K562 (cell line): Measurements from ENCODE around the gene KCNB1. TPM values are rescaled to one million over a fixed set of nuclear protein-coding genes. Genes with fewer than 3 reads are reported as not detected.

Experiments
- ARHGAP35 ChIP-seq: fragments of 450-650 bp; IDR thresholded peaks from 2 replicates; pipeline ENCODE4 v1.6.1; 2018; ENCODE audit not compliant: partially characterized antibody
- CAMTA2 ChIP-seq: fragments of 250-450 bp; sonication (Bioruptor Pico); conservative IDR thresholded peaks from 2 replicates; pipeline ENCODE4 v1.5.1; 2022
- JUND ChIP-seq, 2 experiments: IDR thresholded peaks; 2 replicates in 1 of 2; 3 replicates in 1 of 2; pipeline ENCODE4 v1.6.1; 2011; ENCODE audit warnings: borderline replicate concordance in 2 of 2, low read depth in 2 of 2, low read length in 2 of 2, improper control_type of control experiment in 1 of 2, missing biosample characterization in 1 of 2, missing genetic modification characterization in 1 of 2, missing genetic modification reagents in 1 of 2
- KLF10 ChIP-seq: fragments of 250-450 bp; sonication (Bioruptor Pico); IDR thresholded peaks from 2 replicates; pipeline ENCODE4 v1.6.1; 2021; ENCODE audit warnings: matching md5 sums
- PHF21A ChIP-seq: fragments of 450-650 bp; IDR thresholded peaks from 2 replicates; pipeline ENCODE4 v1.6.1; 2017; ENCODE audit warnings: low read depth, borderline replicate concordance
- polyA plus RNA-seq, 8 experiments: library from polyadenylated mRNA; depleted of rRNA in 4 of 8; stranded (reverse) in 5 of 8; unstranded in 3 of 8; fragments of >200 nt; fragmentation: Nextera tagmentation in 2 of 8; fragmentation: Illumina TruSeq in 1 of 8; extraction: Ambion mirVana in 2 of 8; extraction: Trizol in 1 of 8; gene quantifications; 2 replicates each; pipeline versions ENCODE4 v1.2.1 to v1.2.3, GENCODE V29; 2011 to 2014; ENCODE audit warnings: inconsistent platforms in 1 of 8, missing spikeins in 1 of 8
- total RNA-seq, 7 experiments: library from RNA; depleted of rRNA in 6 of 7; stranded (reverse); fragments of >200 nt in 6 of 7; fragmentation: Illumina TruSeq in 2 of 7; extraction: Trizol in 2 of 7; gene quantifications; 2 replicates each; pipeline versions ENCODE4 v1.2.1 to v1.2.3, GENCODE V29; 2011 to 2021; ENCODE audit warnings: low replicate concordance in 1 of 7
- TF ChIP-seq, protein P1 (sequence below), 2 experiments: fragments of 450-650 bp; IDR thresholded peaks; 2 replicates each; pipeline ENCODE4 v1.6.1; 2016; ENCODE audit warnings: mild to moderate bottlenecking in 2 of 2, borderline replicate concordance in 1 of 2, low read depth in 1 of 2, moderate library complexity in 1 of 2
- TF ChIP-seq, protein P2 (sequence below): IDR thresholded peaks from 3 replicates; pipeline ENCODE4 v1.6.1; 2011; ENCODE audit warnings: borderline replicate concordance, mild to moderate bottlenecking, moderate library complexity; ENCODE audit not compliant: insufficient read length; ENCODE audit errors: extremely low read depth

The KCNB1 gene
- total and polyA plus RNA-seq, 9 of the 15 experiments (the other 6 are each of a cell fraction or from before 2014, with no cell fraction given), result 0.01 to 0.06 TPM; not detected in 7

DNA sequence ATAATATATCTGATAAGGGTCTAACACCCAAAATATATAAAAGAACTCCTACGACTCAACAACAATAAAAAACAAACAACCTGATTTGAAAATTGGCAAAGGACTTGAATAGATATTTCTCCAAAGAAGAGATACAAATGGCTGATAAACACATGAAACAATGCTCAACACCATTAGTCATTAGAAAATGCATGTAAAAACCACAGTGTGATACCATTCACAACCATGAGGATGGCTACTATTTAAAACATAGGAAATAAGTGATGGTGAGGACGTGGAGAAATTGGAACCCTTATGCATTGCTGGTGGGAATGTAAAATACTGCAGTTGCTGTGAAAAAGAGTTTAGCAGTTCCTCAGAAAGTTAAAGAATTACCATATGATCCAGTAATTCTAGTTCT lies 44.1 kb upstream of the KCNB1 start (continued):
- TF ChIP-seq, protein P1, sequence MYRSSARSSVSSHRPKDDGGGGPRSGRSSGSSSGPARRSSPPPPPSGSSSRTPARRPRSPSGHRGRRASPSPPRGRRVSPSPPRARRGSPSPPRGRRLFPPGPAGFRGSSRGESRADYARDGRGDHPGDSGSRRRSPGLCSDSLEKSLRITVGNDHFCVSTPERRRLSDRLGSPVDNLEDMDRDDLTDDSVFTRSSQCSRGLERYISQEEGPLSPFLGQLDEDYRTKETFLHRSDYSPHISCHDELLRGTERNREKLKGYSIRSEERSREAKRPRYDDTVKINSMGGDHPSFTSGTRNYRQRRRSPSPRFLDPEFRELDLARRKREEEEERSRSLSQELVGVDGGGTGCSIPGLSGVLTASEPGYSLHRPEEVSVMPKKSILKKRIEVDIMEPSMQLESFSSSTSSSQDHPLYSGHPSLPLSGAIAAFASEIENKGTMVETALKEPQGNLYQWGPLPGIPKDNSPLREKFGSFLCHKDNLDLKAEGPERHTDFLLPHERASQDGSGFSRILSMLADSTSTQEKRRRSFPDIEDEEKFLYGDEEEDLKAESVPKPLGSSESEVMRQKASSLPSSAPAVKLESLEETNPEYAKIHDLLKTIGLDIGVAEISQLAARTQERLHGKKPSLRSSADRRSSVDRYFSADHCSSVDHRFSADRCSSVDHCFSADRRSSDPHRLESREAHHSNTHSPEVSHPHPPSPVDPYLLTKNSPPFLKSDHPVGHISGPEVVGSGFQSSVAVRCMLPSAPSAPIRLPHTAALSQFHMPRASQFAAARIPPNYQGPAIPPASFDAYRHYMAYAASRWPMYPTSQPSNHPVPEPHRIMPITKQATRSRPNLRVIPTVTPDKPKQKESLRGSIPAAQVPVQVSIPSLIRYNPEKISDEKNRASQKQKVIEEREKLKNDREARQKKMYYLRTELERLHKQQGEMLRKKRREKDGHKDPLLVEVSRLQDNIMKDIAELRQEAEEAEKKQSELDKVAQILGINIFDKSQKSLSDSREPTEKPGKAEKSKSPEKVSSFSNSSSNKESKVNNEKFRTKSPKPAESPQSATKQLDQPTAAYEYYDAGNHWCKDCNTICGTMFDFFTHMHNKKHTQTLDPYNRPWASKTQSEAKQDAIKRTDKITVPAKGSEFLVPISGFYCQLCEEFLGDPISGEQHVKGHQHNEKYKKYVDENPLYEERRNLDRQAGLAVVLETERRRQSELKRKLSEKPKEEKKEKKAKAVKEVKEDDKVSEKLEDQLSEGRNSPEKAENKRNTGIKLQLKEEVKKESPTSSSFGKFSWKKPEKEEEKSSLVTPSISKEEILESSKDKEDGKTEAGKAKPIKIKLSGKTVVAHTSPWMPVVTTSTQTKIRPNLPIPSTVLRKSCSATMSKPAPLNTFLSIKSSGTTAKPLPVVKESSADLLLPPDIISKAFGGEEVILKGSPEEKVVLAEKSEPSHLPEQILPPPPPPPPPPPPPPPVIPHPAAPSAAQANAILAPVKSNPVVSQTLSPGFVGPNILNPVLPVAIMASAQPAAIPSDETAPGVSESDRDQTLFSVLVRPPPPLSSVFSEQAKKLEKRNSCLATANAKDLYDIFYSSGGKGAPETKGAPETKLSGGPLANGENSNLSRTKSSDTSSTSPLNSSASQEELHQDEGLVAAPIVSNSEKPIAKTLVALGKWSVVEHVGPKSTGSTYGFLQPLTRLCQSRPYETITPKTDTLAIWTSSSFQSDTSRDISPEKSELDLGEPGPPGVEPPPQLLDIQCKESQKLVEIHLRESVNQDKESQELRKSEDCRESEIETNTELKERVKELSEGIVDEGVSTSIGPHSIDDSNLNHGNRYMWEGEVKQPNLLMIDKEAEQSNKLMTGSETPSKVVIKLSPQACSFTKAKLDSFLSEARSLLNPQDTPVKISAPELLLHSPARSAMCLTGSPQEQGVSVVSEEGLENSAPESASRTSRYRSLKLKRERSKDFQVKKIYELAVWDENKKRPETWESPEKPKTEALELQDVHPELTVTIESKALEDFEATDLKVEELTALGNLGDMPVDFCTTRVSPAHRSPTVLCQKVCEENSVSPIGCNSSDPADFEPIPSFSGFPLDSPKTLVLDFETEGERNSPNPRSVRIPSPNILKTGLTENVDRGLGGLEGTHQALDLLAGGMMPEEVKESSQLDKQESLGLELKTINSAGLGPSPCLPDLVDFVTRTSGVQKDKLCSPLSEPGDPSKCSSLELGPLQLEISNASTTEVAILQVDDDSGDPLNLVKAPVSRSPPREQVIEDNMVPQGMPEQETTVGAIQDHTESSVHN (IDR thresholded peaks at IDR 0.05; ENCODE audit: borderline replicate concordance in 1 of 2, low read depth in 1 of 2), result no peak
- TF ChIP-seq KLF10 (no peak), JUND (IDR thresholded peaks at IDR 0.05; ENCODE audit: borderline replicate concordance, low read depth, low read length) (no peak), JUND (tag; IDR thresholded peaks at IDR 0.05; ENCODE audit: borderline replicate concordance, low read depth, low read length) (no peak), CAMTA2 (CRISPR knock-in tag) (no peak), ARHGAP35 (no peak), PHF21A (no peak)
- TF ChIP-seq, protein P2, sequence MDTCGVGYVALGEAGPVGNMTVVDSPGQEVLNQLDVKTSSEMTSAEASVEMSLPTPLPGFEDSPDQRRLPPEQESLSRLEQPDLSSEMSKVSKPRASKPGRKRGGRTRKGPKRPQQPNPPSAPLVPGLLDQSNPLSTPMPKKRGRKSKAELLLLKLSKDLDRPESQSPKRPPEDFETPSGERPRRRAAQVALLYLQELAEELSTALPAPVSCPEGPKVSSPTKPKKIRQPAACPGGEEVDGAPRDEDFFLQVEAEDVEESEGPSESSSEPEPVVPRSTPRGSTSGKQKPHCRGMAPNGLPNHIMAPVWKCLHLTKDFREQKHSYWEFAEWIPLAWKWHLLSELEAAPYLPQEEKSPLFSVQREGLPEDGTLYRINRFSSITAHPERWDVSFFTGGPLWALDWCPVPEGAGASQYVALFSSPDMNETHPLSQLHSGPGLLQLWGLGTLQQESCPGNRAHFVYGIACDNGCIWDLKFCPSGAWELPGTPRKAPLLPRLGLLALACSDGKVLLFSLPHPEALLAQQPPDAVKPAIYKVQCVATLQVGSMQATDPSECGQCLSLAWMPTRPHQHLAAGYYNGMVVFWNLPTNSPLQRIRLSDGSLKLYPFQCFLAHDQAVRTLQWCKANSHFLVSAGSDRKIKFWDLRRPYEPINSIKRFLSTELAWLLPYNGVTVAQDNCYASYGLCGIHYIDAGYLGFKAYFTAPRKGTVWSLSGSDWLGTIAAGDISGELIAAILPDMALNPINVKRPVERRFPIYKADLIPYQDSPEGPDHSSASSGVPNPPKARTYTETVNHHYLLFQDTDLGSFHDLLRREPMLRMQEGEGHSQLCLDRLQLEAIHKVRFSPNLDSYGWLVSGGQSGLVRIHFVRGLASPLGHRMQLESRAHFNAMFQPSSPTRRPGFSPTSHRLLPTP, result no peak
- TF ChIP-seq, all 486 proteins: peak for 0
